Ammon's horn (tissue), 1 donor: ENCODE data around the gene GSK3A.

Source experiments
- DNase-seq: peaks from one replicate; pipeline ENCODE4 v3.0.0-alpha.2; 2016; ENCODE audit warnings: low spot score

GSK3A gene

DNA sequence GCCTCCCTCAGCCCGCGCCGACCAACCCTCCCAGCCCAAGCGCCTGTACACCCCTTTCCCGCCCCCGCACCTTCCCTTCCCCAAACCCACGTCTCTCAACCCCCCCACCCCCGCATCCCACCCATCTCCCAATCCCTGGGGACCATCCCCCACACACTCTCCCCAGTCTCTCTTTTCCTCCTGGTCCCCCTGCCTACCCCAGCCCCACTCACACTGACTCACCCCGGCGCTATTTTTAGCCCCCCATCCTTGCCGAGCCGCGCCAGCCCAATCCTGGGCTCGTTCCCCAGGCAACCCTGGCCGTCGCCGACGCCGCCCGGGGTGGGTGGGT lies 38.4 kb upstream of the GSK3A start:
- peak; percentile 66 for DNase-seq

DNA sequence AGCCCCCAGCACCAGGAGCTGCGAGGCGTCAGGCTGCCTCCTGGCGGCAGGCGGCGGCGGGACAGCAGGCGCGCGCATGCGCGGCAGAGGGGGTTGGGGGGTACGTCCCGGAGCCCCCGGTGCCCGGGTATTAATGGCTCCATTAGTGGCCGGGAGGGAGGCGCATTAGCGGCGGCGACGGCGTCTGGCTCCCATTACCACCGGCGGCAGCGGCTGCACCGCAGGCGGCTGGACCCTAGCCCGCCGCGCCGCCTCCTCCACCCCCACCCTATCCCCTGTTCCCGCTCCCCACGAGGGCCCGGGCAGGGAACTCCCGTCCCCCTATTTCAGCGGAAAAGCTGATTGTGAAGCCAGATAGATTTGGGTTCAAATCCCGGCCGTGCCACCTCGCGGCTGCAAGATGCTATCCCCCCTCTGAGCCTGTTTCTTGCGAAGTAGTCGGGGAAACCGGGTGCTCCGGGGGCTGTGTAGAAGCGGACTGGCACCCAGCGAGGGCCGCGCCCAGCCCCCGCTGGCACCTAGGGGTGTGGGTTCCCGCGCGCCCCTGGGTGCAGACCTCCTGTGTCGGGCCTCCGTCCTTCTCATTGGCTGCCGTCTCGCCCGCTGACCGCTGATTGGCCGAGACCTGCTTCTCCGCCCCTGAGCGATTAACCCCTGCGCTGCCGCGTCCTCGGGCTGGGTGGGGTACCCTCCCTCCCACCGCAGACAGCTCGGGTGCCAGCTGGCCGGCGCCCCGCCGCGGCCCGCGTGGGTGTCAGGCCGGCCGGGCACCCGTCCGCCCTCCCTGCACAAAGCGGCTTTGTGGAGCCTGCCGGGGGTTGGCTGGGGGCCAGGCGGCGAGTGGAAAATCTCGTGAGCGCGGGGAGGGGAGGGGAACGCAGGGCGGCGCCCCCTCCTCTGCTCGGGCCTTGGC lies 37.8 kb upstream of the GSK3A start:
- peak; percentile 97 for DNase-seq

DNA sequence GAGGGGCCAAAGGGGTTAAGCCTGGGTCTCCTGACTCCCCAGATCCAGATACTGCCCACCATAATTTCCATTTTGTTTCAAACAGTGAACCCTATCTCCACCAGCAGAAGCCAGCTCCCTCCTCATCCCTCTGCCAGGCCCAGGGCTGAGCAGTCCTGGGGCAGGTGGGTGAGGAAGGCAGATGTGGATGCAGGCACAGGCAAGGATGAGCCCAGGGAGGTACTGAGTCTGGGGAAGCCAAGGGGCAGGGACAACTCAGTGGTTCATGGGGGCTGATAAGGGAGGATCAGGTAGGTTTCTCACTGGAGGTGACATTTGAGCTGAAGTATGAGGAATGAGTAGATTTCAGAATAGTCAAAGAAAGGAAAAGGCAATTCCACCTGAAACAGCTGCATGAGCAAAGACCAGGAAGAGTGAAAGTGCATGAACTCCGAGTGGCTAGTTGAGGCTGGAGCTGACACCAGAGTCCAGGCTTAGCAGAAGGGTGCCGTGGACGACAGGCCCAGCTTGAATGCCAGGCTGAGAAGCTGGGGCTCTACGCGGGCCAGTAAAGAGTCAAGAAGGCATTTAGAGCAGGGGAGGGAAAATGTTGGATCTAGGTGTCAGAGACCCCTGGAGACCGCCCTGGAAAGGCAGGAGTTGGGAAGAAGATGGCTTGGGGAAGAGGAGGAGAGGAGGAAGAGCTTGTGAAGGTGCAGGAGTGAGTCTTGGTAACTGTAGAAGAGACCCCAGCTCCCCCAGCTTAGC lies 36.9 kb upstream of the GSK3A start:
- DNase-seq = no peak

DNA sequence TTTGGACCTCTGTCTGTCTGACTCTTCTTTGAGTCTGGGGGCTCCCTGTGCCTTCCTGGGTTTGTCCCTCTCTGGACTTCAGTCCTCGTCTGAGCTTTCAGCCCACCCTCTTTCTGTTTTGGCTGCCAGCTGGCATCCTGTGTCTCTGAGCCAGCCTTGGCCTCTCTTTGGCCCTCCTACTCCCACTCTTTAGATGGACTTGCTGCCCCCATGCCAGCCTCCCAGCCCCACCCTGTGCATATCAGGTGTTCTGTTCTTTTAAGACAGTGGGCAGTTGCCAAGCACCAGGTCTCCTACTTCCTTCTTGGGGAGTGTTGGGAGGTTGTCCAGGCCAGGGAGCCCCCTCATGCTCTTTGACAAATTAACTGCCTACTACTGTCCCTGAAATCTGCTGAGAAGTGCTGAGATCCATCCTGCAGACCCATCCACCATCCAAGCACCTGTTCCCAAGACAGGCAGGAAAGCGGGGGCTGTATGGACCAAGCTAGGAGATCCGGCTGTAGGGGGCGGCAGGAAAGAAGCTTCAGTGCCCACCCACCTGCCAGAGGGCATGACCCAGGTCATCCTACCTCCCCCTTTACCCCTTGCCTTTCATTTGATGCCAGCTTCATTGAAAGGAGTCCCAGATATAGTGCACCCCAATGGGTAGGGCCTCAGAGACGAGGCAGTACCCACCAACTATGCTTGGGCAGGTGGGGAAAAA lies 36.2 kb upstream of the GSK3A start:
- peak; percentile 7 for DNase-seq

DNA sequence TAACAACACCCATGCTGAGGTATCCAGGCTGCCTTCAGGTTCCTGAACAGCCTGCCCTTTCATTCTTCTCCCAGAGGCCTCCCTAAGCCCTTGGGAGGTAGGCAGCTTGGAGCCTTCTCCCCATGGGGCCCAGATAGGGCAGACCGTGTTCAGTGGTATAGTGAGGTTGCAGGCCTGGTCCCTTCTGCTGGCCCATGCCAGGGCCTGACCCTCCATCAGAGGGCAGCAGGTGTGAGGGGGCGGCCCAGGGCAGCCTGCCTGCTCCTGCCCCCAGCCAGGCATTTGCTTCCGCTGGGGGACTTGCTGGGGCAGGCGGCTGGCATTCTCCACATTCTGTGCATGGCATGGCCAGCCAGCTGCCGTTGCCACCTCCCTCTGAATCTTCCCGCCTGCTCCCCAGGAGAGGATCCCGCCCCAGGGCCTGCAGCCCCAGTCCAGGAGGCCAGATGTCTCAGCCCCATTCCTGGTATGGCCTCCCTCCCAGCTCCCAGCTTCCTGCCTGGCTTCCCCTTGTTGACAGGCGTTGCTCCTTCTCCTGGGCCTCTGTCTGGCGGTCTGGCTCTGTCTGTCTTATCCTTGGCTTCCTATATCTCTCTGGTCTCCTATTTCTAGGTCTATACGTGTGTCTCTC lies 35.5 kb upstream of the GSK3A start:
- peak; percentile 10 for DNase-seq

DNA sequence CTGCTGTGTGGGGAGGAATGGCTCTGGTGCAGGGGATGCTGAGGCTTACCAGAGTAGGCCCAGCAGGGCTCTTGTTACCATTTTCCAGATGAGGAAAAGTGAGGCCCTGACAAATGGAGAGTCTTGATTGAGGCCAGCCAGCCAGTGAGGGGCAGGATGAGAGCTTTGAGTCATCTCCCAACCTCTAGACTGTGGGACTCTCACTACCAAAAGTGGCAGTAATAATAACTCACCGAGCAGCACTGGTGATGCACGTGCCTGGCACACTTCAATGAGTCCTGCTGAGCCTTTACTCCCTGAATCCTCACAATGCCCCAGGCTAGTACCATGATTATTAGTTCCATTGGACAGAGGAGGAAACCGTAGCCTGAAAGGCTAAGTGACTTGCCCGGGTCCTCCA lies 34.4 kb upstream of the GSK3A start:
- peak; percentile 0 for DNase-seq

DNA sequence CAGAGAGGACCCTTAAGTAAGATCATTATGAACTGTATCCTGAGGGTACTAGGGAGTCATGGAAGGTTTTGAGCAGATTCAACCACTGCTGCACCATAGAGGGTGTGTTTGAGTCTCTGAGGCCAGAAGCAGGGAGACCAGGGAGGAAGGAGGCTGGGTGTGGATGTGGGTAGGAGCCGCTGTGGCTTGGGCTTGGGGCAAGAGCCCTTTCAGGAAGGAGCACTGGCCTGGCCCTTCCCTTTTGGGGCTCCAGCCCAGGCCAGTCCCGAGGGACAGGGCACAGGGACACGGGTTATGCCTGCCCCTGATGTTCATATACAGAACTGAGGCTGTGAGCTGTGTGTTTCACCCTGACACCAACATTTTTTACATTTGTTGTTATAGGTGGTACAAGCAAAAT lies 33.9 kb upstream of the GSK3A start:
- peak; percentile 1 for DNase-seq

DNA sequence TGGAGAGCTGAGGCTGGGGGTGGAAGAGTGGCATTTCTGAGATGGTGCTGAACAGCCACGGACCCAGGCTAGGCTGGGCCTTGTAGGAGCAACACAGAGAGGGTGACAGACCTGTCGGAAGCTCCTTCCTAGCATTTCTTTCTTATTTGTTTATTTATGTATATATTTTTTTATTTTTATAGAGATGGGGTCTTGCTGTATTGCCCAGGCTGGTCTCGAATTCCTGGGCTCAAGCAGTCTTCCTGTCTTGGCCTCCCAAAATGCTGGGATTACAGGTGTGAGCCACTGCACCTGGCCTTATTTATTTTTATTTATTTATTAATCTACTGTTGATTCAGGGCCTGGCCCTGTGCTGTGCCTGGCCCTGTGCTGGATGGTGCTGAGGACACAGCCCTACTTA lies 33.1 kb upstream of the GSK3A start:
- DNase-seq = peak; percentile 1

DNA sequence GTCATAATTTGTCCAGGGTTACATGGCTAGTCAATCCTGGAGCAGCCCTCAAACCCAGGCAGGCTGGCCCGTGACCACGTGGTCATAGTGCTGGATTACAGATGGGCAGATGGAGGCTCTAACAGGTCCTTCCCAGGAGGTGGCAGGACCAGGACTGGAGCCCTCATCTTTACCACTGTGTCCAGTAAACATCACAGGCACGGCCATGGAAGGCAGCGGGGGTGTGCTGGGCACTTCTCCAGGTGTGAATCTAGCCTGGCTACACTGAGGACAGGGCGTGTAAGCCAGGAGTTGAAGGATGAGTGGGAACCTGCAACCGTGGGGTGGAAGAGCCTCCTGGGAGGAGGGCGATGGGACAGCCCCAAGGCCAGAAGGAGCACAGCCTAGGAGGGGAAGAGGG lies 32.7 kb upstream of the GSK3A start:
- DNase-seq = peak; percentile 1

DNA sequence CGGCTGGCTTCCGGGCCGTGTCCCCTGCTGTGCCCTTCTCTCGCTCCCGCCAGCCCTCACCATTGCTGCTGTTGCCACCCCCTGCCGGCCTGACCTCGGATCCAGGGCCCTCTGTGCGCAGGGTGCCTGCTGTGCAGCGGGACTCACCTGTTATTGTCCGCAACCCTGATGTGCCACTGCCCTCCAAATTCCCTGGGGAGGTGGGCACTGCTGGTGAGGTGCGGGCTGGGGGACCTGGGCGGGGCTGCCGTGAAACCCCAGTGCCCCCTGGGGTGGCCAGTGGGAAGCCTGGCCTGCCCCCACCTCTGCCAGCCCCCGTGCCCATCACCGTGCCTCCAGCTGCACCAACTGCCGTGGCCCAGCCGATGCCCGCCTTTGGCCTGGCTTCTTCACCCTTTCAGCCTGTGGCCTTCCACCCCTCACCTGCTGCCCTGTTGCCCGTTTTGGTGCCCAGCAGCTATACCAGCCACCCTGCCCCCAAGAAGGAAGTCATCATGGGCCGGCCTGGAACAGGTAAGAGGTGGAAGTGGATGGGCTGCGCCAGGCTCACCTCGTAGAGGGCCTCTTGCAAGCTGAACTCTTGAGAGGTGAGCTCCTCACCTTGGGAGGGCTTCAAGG lies 31.8 kb upstream of the GSK3A start:
- peak; percentile 1 for DNase-seq

DNA sequence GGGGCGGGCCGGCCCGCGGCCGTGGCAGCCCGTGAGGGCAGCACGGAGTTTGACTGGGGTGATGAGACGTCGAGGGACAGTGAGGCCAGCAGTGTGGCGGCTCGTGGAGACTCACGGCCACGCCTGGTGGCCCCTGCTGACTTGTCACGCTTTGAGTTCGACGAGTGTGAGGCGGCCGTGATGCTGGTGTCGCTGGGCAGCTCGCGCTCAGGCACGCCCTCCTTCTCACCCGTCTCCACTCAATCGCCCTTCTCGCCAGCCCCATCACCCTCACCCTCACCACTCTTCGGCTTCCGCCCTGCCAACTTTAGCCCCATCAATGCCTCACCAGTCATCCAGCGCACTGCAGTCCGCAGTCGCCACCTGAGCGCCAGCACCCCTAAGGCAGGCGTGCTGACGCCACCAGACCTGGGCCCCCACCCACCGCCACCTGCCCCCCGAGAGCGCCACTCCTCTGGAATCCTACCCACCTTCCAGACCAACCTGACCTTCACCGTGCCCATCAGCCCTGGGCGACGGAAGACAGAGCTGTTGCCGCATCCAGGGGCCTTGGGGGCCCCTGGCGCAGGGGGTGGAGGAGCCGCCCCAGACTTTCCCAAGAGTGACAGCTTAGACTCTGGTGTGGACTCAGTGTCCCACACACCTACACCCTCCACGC lies 31.1 kb upstream of the GSK3A start:
- DNase-seq = no peak

DNA sequence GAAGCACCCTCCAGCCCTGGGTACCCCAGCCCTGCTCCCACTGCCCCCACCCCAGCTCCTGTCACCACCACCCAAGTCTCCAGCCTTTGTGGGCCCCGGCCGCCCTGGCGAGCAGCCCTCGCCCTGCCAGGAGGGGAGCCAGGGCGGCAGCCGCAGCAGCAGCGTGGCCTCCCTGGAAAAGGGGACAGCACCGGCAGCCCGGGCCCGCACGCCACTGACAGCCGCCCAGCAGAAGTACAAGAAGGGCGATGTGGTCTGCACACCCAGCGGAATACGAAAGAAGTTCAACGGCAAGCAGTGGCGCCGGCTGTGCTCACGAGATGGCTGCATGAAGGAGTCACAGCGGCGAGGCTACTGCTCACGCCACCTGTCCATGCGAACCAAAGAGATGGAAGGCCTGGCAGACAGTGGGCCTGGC lies 30.6 kb upstream of the GSK3A start:
- no peak for DNase-seq

DNA sequence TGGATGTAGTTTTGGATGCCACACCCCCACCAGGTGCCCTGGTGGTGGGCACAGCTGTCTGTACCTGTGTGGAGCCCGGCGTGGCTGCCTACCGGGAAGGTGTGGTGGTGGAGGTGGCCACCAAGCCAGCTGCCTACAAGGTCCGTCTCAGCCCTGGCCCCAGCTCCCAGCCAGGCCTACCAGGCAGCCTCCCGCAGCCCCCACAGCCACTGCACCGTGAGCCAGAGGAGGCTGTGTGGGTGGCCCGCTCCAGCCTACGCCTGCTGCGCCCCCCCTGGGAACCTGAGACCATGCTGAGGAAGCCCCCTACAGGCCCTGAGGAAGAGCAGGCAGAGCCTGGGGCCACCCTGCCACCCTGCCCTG lies 30.1 kb upstream of the GSK3A start:
- DNase-seq = no peak

DNA sequence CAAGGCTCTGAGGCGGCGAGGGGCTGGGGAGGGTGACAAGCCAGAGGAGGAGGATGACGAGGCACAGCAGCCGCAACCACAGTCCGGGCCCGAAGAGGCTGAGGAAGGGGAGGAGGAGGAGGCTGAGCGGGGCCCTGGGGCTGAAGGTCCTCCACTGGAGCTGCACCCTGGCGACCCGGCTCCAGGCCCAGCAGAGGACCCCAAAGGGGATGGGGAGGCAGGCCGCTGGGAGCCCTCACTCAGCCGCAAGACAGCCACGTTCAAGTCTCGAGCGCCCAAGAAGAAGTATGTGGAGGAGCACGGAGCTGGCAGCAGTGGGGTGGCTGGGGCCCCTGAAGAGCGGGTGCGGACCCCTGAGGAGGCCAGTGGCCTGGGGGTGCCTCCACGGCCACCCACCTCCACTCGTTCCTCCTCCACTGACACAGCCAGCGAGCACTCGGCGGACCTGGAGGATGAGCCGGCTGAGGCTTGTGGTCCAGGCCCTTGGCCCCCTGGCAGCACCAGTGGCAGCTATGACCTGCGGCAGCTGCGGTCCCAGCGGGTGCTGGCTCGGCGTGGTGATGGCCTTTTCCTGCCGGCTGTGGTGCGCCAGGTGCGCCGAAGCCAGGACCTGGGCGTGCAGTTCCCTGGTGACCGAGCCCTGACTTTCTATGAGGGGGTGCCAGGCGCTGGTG lies 29.6 kb upstream of the GSK3A start:
- no peak for DNase-seq

DNA sequence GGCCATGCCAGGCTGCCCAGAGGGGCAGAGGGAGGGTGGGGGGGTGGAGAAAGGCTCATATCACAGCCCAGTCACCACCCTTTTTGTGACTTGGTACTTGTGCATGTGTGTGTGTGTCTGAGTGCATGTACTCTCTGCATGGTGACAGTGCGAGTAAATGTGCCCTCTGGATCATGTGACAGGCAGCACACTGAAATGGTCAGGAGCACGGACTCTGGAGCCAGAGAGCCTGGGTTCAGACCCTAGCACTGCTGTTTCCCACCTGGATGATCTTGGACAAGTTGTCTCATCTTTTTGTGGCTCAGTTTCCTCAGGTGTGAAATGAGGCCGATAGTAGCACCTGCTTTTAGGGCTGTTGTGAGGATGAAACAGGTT lies 28.6 kb upstream of the GSK3A start:
- no peak for DNase-seq

DNA sequence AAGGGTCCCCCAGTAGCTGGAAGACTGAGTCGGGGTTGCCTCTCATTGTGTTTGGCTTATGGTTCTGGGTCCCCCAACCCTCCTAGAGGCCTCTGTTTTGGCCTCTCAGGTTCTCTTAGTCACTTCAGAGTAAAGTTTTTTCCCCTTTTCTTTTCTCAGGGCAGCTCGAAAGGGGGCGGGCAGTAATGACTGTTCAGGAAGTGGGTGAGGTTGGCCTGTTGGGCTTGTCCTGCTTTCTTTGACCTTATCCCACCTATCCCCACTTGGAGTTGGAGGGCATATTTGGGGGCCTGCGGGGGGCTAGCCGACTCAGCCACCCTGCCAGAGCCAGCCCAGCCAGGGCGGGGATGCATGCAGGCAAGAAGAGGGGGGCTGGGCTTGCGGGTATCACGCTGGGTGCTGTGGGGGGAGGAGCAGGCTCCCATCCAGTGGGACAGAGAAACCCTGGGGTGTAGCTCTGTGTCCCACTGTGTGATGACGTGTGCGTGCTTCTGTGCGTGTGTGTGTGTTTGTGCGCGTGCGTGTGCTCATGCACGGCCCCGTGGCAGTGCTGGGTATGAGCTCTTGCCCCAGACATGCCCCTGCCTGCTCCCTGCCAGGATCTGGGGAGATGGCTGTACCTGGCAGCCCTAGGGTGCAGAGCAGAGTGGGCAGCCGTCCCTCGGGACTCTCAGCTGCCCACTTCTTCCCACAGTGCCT lies 28.1 kb upstream of the GSK3A start:
- peak; percentile 82 for DNase-seq

DNA sequence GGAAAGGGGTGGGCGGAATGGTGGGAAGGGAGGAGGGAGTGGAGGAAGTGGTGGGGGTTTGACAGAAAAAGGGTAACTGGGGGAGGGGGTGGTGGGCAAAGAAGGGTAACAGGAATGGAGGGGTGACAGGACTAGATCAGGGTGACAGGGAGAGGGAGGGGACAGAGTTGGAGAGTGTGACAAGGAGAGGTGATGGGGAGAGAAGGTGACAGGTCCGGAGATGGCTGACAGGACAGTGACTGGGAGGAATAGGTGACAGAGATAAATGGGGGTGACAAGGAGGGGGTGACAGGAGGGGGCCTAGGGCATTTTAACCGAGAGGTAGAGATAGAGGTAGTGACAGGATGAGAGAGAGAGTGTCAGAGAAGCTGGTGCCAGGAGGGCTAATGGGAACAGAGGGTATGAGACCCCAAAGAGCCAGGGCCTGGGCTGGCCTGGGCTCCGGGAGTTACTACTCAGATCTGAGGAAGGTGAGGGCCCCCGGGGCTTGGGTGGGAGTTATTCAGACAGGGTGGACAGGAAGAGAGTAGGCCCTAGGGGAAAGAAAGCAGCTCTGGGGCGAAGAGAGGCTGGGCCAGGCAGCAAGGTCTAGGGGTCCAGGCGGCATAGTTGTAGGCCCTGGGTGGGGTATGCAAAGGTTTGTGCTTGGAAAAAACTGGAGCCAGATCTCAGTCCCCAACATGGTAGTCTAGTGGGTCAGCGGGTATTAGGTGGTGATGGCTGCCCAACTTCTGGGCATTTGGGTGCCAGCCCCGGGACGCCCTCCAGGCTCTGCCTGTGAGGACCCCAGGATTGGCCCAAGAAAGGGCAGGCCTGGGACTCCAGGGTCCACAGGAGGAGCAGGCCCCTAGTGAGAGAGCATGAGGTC lies 27.3 kb upstream of the GSK3A start:
- DNase-seq = no peak

DNA sequence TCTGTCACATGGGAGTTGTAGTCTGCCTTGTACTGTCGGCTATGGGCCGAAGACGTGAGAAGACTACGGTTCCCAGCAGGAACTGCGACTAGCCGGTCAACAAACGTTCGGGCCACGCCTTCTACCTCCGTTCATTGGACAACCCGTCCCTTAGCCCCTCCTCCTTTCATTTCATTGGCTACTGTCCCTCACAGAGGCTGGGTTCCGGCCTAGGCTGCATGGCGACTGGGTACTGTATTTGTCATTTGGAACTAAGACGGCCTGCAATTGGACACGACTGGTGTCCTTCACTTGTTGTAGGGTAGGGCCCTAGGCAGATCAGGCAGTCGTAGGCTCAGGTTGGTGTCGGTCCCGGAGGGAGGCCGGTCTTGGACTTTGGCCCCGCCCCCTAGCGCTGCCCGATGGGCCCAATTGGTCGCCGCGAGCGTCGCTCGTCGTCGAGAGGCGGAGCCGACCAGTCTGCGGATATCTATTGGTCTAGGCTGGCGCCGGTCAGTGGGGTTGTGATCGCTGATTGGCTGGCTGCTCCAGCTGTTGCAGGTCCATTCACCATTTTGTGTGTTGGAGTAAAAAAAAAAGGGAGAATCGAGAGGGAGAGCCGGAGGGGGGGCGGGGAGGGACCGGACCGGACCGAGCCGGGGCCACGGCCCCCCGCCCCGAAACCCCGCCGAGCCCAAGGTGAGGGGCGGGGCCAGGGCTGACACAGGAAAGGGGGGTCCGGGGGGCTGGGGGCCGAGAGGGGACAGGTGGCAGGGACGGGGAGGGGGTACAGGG lies 26.5 kb upstream of the GSK3A start, which contains the start of gene CIC:
Gene CIC, plus strand, starts transcription at position 549 of the 774 bp plus-strand sequence. CDS start 2,532 bp downstream, outside the sequence.
- DNase-seq = peak; percentile 100
